ENCODE data around the gene FTHL17. TPM values are rescaled to one million over a fixed set of nuclear protein-coding genes. Genes with fewer than 3 reads are reported as not detected.

FTHL17 gene
- total RNA-seq, 2 donors from 2014 or later = not detected

- H3K36me3 ChIP-seq = no peaks in the 10 kb centered on the region
- intact Hi-C loops (cut with DNase I) = no loop called here
- no peak overlapping the region for H3K9ac ChIP-seq (ENCODE audit: low read depth in 2 of 2, low read length in 2 of 2)
- H3K9me3 ChIP-seq = no peaks in the 10 kb centered on the region
- no peaks in the 10 kb centered on the region for H3K4me1 ChIP-seq
- DNase-seq = no peak
- TF ChIP-seq CTCF (IDR thresholded peaks at IDR 0.05) = no peak
- H3K4me3 ChIP-seq = no peak overlapping the region
- no peak overlapping the region for H3K27ac ChIP-seq
- H3K27me3 ChIP-seq = no peaks in the 10 kb centered on the region
Measured at GRCh38 chrX:31092476-31092875, 20.6 kb upstream of the FTHL17 start.

- intact Hi-C loops (cut with DNase I) = no loop called here
- no peak overlapping the region for H3K27ac ChIP-seq
- no peak overlapping the region for H3K4me3 ChIP-seq
- no peaks in the 10 kb centered on the region for H3K27me3 ChIP-seq
- DNase-seq = no peak
- H3K4me1 ChIP-seq = no peaks in the 10 kb centered on the region
- no peak for TF ChIP-seq CTCF (IDR thresholded peaks at IDR 0.05)
- no peaks in the 10 kb centered on the region for H3K36me3 ChIP-seq
- H3K9ac ChIP-seq (ENCODE audit: low read depth in 2 of 2, low read length in 2 of 2) = no peak overlapping the region
- no peaks in the 10 kb centered on the region for H3K9me3 ChIP-seq
Measured at GRCh38 chrX:31091819-31092218, 20.0 kb upstream of the FTHL17 start.

- H3K4me1 ChIP-seq = no peaks in the 10 kb centered on the region
- no peak for DNase-seq
- no peaks in the 10 kb centered on the region for H3K9me3 ChIP-seq
- intact Hi-C loops (cut with DNase I) = loop anchor here (5.0 kb wide), 1 partner anchor 33 kb away; no protein-coding TSS in a partner anchor
- no peak overlapping the region for H3K4me3 ChIP-seq
- no peaks in the 10 kb centered on the region for H3K36me3 ChIP-seq
- TF ChIP-seq CTCF (IDR thresholded peaks at IDR 0.05) = no peak
- no peak overlapping the region for H3K27ac ChIP-seq
- H3K27me3 ChIP-seq = no peaks in the 10 kb centered on the region
- no peak overlapping the region for H3K9ac ChIP-seq (ENCODE audit: low read depth in 2 of 2, low read length in 2 of 2)
Measured at GRCh38 chrX:31074522-31074921, 2.7 kb upstream of the FTHL17 start.

GRCh38 chrX:31071262-31071661, 579 bp downstream of the FTHL17 start:
- intact Hi-C loops (cut with DNase I) = loop anchor here (5.0 kb wide), 1 partner anchor 36 kb away; no protein-coding TSS in a partner anchor
- DNase-seq = no peak

GRCh38 chrX:31070057-31070468, 1.8 kb downstream of the FTHL17 start:
- H3K4me3 ChIP-seq = no peak overlapping the region
- no peaks in the 10 kb centered on the region for H3K36me3 ChIP-seq
- TF ChIP-seq CTCF (IDR thresholded peaks at IDR 0.05) = no peak
- no peak for DNase-seq
- H3K27me3 ChIP-seq = no peaks in the 10 kb centered on the region
- no peak overlapping the region for H3K9ac ChIP-seq (ENCODE audit: low read depth in 2 of 2, low read length in 2 of 2)
- intact Hi-C loops (cut with DNase I) = loop anchor here (5.0 kb wide), 1 partner anchor 37 kb away; no protein-coding TSS in a partner anchor
- H3K9me3 ChIP-seq = no peaks in the 10 kb centered on the region
- no peaks in the 10 kb centered on the region for H3K4me1 ChIP-seq
- no peak overlapping the region for H3K27ac ChIP-seq

More at GRCh38 chrX:31071262-31071661, 579 bp downstream of the FTHL17 start:
- no peak for TF ChIP-seq CTCF (IDR thresholded peaks at IDR 0.05)
- H3K36me3 ChIP-seq = no peaks in the 10 kb centered on the region
- H3K9me3 ChIP-seq = no peaks in the 10 kb centered on the region
- no peaks in the 10 kb centered on the region for H3K4me1 ChIP-seq
- H3K9ac ChIP-seq (ENCODE audit: low read depth in 2 of 2, low read length in 2 of 2) = no peak overlapping the region
- no peak overlapping the region for H3K4me3 ChIP-seq
- no peak overlapping the region for H3K27ac ChIP-seq
- H3K27me3 ChIP-seq = no peaks in the 10 kb centered on the region
